HEK293 (cell line): ENCODE data around the gene CADM4.
A peak's percentile ranks its signal among the peaks of the same experiment; 100 is the strongest.

Source experiments
- CTCF ChIA-PET: fragments of 350-600 bp; formaldehyde crosslinking; extraction: SDS; loops from one replicate; lab custom pipeline; 2021; ENCODE audit warnings: antibody characterized with exemption; lab: Yijun Ruan, JAX
- POLR2A ChIA-PET: fragments of 300-600 bp; formaldehyde crosslinking; extraction: SDS; loops from one replicate; lab custom pipeline; 2020; ENCODE audit warnings: antibody characterized with exemption, inconsistent platforms; lab: Yijun Ruan, JAX
- H3K27ac ChIP-seq: fragments of 200-500 bp; sonication (Bioruptor generic); 2 replicates; pipeline ENCODE4 v1.5.1; 2014; ENCODE audit warnings: low read depth, low read length, control low read depth, inconsistent platforms; ENCODE audit errors: extremely low read depth
- H3K36me3 ChIP-seq, 2 experiments: fragments of 200-500 bp in 1 of 2; sonication (Bioruptor generic) in 1 of 2; 1 replicate in 1 of 2; 2 replicates in 1 of 2; pipeline ENCODE4 v1.5.1; 2014 to 2017; ENCODE audit warnings: inconsistent platforms in 2 of 2, low read length in 2 of 2; ENCODE audit not compliant: control insufficient read depth in 2 of 2, insufficient read depth in 1 of 2
- H3K4me1 ChIP-seq: fragments of 200-500 bp; sonication (Bioruptor generic); 2 replicates; pipeline ENCODE4 v1.5.1; 2014; ENCODE audit warnings: mild to moderate bottlenecking, low read length, inconsistent platforms; ENCODE audit not compliant: control insufficient read depth, insufficient read depth
- H3K4me3 ChIP-seq: 2 replicates; pipeline ENCODE4 v1.5.1; 2011; ENCODE audit warnings: low read depth, mild to moderate bottlenecking, control low read depth, low read length, moderate library complexity
- H3K9me3 ChIP-seq: fragments of 200-500 bp; sonication (Bioruptor generic); 2 replicates; pipeline ENCODE4 v1.5.1; 2014; ENCODE audit warnings: low read depth, low read length, inconsistent platforms; ENCODE audit not compliant: control insufficient read depth, insufficient read depth
- MEIS1 ChIP-seq: sonication (generic); formaldehyde crosslinking; IDR thresholded peaks from 2 replicates; pipeline ENCODE4 v1.8.1; 2022; ENCODE audit warnings: missing genetic modification reagents, mild to moderate bottlenecking, borderline replicate concordance
- MZF1 ChIP-seq: fragments of 450-650 bp; formaldehyde crosslinking; IDR thresholded peaks from 2 replicates; pipeline ENCODE4 v1.5.1; 2017; ENCODE audit warnings: missing biosample characterization, missing genetic modification characterization, borderline replicate concordance
- SCRT2 ChIP-seq: fragments of 450-650 bp; formaldehyde crosslinking; IDR thresholded peaks from 2 replicates; pipeline ENCODE4 v1.5.1; 2016; ENCODE audit warnings: missing biosample characterization, missing genetic modification characterization
- SP7 ChIP-seq: fragments of 450-650 bp; formaldehyde crosslinking; IDR thresholded peaks from 2 replicates; pipeline ENCODE4 v1.5.1; 2016; ENCODE audit warnings: missing biosample characterization, missing genetic modification characterization
- YY2 ChIP-seq: fragments of 450-650 bp; formaldehyde crosslinking; IDR thresholded peaks from 2 replicates; pipeline ENCODE4 v1.5.1; 2016; ENCODE audit warnings: missing biosample characterization, missing genetic modification characterization
- ZBTB17 ChIP-seq: fragments of 450-650 bp; formaldehyde crosslinking; IDR thresholded peaks from 2 replicates; pipeline ENCODE4 v1.5.1; 2016; ENCODE audit warnings: missing biosample characterization, missing genetic modification characterization
- ZEB2 ChIP-seq: fragments of 450-650 bp; formaldehyde crosslinking; IDR thresholded peaks from 2 replicates; pipeline ENCODE4 v1.5.1; 2016; ENCODE audit warnings: missing biosample characterization, missing genetic modification characterization
- ZIC2 ChIP-seq: fragments of 450-650 bp; formaldehyde crosslinking; IDR thresholded peaks from 2 replicates; pipeline ENCODE4 v1.5.1; 2016; ENCODE audit warnings: missing biosample characterization, missing genetic modification characterization
- ZNF10 ChIP-seq: fragments of 450-650 bp; formaldehyde crosslinking; IDR thresholded peaks from 2 replicates; pipeline ENCODE4 v1.5.1; 2017; ENCODE audit warnings: missing biosample characterization, missing genetic modification characterization
- ZNF2 ChIP-seq: fragments of 450-650 bp; formaldehyde crosslinking; IDR thresholded peaks from 2 replicates; pipeline ENCODE4 v1.5.1; 2016; ENCODE audit warnings: missing biosample characterization, missing genetic modification characterization
- ZNF274 ChIP-seq, 2 experiments: fragments of 200-500 bp in 1 of 2; fragments of 450-650 bp in 1 of 2; sonication (Bioruptor generic) in 1 of 2; formaldehyde crosslinking in 1 of 2; IDR thresholded peaks; 2 replicates each; pipeline versions ENCODE4 v1.5.1 to v1.6.1; 2014 to 2016; ENCODE audit warnings: borderline replicate concordance in 1 of 2, inconsistent platforms in 1 of 2, low read length in 1 of 2, missing biosample characterization in 1 of 2, missing genetic modification characterization in 1 of 2
- ZNF311 ChIP-seq: fragments of 450-650 bp; formaldehyde crosslinking; IDR thresholded peaks from 2 replicates; pipeline ENCODE4 v1.5.1; 2017; ENCODE audit warnings: missing biosample characterization, missing genetic modification characterization, borderline replicate concordance
- ZNF341 ChIP-seq: fragments of 450-650 bp; formaldehyde crosslinking; IDR thresholded peaks from 2 replicates; pipeline ENCODE4; 2016; ENCODE audit warnings: low read depth, missing biosample characterization, missing genetic modification characterization
- ZNF48 ChIP-seq: fragments of 450-650 bp; formaldehyde crosslinking; IDR thresholded peaks from 2 replicates; pipeline ENCODE4 v1.5.1; 2016; ENCODE audit warnings: missing biosample characterization, missing genetic modification characterization
- ZNF600 ChIP-seq: fragments of 450-650 bp; formaldehyde crosslinking; IDR thresholded peaks from 2 replicates; pipeline ENCODE4 v1.5.1; 2016; ENCODE audit warnings: missing biosample characterization, missing genetic modification characterization
- ZNF610 ChIP-seq: fragments of 450-650 bp; formaldehyde crosslinking; IDR thresholded peaks from 2 replicates; pipeline ENCODE4 v1.5.1; 2016; ENCODE audit warnings: missing biosample characterization, missing genetic modification characterization, borderline replicate concordance
- ZNF768 ChIP-seq: fragments of 450-650 bp; formaldehyde crosslinking; IDR thresholded peaks from 2 replicates; pipeline ENCODE4 v1.5.1; 2018; ENCODE audit warnings: missing biosample characterization, mild to moderate bottlenecking, missing genetic modification characterization
- ZSCAN23 ChIP-seq: fragments of 450-650 bp; formaldehyde crosslinking; IDR thresholded peaks from 2 replicates; pipeline ENCODE4 v1.5.1; 2016; ENCODE audit warnings: missing biosample characterization, missing genetic modification characterization
- TF ChIP-seq, protein P1 (sequence below): fragments of 450-650 bp; IDR thresholded peaks from 2 replicates; pipeline ENCODE4 v1.5.1; 2018; ENCODE audit warnings: missing biosample characterization, mild to moderate bottlenecking, missing genetic modification characterization
- TF ChIP-seq, protein P2 (sequence below): fragments of 450-650 bp; formaldehyde crosslinking; IDR thresholded peaks from 2 replicates; pipeline ENCODE4 v1.5.1; 2016; ENCODE audit warnings: missing biosample characterization, missing genetic modification characterization
- TF ChIP-seq, protein P3 (sequence below): fragments of 450-650 bp; formaldehyde crosslinking; IDR thresholded peaks from 2 replicates; pipeline ENCODE4 v1.5.1; 2016; ENCODE audit warnings: missing biosample characterization, missing genetic modification characterization
- TF ChIP-seq, protein P4 (sequence below): fragments of 450-650 bp; formaldehyde crosslinking; IDR thresholded peaks from 2 replicates; pipeline ENCODE4; 2016; ENCODE audit warnings: missing biosample characterization, missing genetic modification characterization

CADM4 gene

DNA sequence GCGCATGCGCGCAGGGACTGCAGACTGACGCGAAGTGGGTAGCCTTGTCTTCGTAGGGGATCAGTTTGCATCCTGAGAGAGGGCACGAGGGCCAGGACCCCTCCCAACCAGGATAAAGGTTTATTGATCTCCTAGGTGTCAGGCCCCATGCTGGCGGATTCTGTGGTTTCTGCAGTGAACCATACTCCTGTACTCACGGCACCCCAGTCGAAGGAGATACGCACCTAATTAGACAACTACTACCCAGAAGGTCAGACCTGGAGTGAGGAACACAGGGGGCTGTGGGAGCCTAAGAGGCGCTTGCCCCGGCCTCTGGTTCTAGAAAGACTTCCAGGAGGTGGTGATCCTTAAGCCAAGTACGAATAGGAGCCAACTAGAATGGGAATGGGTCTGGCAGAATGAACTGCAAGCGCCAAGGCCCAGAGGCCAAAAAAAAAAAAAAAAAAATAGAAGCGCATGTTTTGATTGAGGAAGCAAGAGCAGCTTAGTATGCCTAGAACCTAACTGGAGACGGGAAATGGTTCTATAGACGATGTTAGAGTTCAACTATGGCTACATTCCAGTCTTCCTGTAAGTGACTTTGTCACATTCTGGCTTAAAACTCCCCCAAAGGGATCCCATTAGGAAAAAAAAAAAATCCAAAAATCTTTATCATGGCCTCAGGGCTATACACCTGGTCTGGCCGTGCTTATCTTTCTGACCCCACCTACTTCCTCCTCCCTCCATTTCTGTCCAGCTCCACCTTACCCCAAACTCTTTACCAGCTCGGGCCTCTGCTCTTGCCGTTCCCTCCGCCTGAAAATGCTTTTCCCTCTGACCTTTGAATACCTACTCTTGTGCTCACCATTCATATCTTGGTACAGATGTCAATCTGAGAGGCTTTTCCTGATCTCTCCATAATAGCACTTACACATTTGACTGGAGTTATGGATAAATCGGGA lies 19.3 kb downstream of the CADM4 start:
- POLR2A ChIA-PET = interaction anchor here (0.6 to 4.5 kb wide), 7 partner anchors 8 to 65 kb away, joined by 3 to 21 read pairs (median 4); no protein-coding TSS in a partner anchor
- 0 out of 2 replicates have a peak, but pooled peaks have one; percentile 26 for TF ChIP-seq ZNF311 (tag by site-specific recombination)
- no peak for TF ChIP-seq ZEB2 (tag by site-specific recombination)
- TF ChIP-seq ZNF600 (tag by site-specific recombination) = 0 out of 2 replicates have a peak, but pooled peaks have one; percentile 65
- TF ChIP-seq, protein P1, sequence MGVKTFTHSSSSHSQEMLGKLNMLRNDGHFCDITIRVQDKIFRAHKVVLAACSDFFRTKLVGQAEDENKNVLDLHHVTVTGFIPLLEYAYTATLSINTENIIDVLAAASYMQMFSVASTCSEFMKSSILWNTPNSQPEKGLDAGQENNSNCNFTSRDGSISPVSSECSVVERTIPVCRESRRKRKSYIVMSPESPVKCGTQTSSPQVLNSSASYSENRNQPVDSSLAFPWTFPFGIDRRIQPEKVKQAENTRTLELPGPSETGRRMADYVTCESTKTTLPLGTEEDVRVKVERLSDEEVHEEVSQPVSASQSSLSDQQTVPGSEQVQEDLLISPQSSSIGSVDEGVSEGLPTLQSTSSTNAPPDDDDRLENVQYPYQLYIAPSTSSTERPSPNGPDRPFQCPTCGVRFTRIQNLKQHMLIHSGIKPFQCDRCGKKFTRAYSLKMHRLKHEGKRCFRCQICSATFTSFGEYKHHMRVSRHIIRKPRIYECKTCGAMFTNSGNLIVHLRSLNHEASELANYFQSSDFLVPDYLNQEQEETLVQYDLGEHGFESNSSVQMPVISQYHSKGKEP = peak; percentile 95; the same call in 1 of the 2 replicates
- TF ChIP-seq SCRT2 = no peak
- TF ChIP-seq YY2 (tag by site-specific recombination) = no peak
- no peak; the same call in 1 of the 2 replicates for TF ChIP-seq ZNF2 (tag by site-specific recombination)
- TF ChIP-seq MZF1 (tag by site-specific recombination) = 0 out of 2 replicates have a peak, but pooled peaks have one; percentile 61
- no peak for TF ChIP-seq ZNF48
- TF ChIP-seq, protein P2, sequence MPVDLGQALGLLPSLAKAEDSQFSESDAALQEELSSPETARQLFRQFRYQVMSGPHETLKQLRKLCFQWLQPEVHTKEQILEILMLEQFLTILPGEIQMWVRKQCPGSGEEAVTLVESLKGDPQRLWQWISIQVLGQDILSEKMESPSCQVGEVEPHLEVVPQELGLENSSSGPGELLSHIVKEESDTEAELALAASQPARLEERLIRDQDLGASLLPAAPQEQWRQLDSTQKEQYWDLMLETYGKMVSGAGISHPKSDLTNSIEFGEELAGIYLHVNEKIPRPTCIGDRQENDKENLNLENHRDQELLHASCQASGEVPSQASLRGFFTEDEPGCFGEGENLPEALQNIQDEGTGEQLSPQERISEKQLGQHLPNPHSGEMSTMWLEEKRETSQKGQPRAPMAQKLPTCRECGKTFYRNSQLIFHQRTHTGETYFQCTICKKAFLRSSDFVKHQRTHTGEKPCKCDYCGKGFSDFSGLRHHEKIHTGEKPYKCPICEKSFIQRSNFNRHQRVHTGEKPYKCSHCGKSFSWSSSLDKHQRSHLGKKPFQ (tag by site-specific recombination) = no peak
- peak; percentile 6; the same call in 1 of the 2 replicates for TF ChIP-seq SP7 (tag by site-specific recombination)
- 0 out of 2 replicates have a peak, but pooled peaks have one; percentile 37 for TF ChIP-seq ZSCAN23 (tag by site-specific recombination)
- TF ChIP-seq ZNF610 = no peak
- TF ChIP-seq ZNF10 (tag by site-specific recombination) = peak; percentile 35; the same call in 1 of the 2 replicates
- no peak for TF ChIP-seq ZNF768
- TF ChIP-seq, protein P3, sequence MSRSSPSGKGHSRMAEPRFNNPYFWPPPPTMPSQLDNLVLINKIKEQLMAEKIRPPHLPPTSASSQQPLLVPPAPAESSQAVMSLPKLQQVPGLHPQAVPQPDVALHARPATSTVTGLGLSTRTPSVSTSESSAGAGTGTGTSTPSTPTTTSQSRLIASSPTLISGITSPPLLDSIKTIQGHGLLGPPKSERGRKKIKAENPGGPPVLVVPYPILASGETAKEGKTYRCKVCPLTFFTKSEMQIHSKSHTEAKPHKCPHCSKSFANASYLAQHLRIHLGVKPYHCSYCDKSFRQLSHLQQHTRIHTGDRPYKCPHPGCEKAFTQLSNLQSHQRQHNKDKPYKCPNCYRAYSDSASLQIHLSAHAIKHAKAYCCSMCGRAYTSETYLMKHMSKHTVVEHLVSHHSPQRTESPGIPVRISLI (tag by site-specific recombination) = peak; percentile 93
- no peak for TF ChIP-seq ZNF274 (IDR thresholded peaks at IDR 0.05; ENCODE audit: low read length)
- no peak for TF ChIP-seq ZNF274 (tag by site-specific recombination; IDR thresholded peaks at IDR 0.05; ENCODE audit: borderline replicate concordance)
- peak; percentile 68 for TF ChIP-seq ZBTB17
- TF ChIP-seq ZNF341 (tag by site-specific recombination) = no peak
- no peak for TF ChIP-seq MEIS1 (CRISPR knock-in tag)
- TF ChIP-seq ZIC2 (tag by site-specific recombination) = peak; percentile 59
- TF ChIP-seq, protein P4, sequence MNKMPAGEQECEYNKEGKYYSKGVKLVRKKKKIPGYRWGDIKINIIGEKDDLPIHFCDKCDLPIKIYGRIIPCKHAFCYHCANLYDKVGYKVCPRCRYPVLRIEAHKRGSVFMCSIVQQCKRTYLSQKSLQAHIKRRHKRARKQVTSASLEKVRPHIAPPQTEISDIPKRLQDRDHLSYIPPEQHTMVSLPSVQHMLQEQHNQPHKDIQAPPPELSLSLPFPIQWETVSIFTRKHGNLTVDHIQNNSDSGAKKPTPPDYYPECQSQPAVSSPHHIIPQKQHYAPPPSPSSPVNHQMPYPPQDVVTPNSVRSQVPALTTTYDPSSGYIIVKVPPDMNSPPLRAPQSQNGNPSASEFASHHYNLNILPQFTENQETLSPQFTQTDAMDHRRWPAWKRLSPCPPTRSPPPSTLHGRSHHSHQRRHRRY (tag by site-specific recombination) = 0 out of 2 replicates have a peak, but pooled peaks have one; percentile 38
- CTCF ChIA-PET = interaction anchor here (0.6 to 1.9 kb wide), 5 partner anchors 26 to 153 kb away, joined by 3 to 8 read pairs (median 4); no protein-coding TSS in a partner anchor

More for the DNA sequence above, 19.3 kb downstream of the CADM4 start:
- Histone ChIP-seq H3K27ac (peak overlapping the region; percentile 99), H3K4me1 (peaks cover 21% of the 10 kb centered on the region), H3K9me3 (no peaks in the 10 kb centered on the region), H3K4me3 (peak overlapping the region; percentile 49), H3K36me3 (peaks cover 5 to 24% of the 10 kb centered on the region in 2 experiments)
